Mesodermal cell (in vitro differentiated cells): ENCODE measurements around the gene CNPY2.
"Not testable (repeated sequence)": the region's sequence is repeated elsewhere in the genome, so short reads cannot be mapped to it uniquely, and the experiment has no call there.

Experiments used
- H3K27ac ChIP-seq: 2 replicates; pipeline ENCODE4 v1.7.0; 2013; ENCODE audit warnings: mild to moderate bottlenecking, low read depth, low read length, moderate library complexity; ENCODE audit not compliant: severe bottlenecking
- H3K36me3 ChIP-seq: 2 replicates; pipeline ENCODE4 v1.7.1; 2013; ENCODE audit warnings: mild to moderate bottlenecking, low read length, moderate library complexity; ENCODE audit not compliant: control insufficient read depth, insufficient read depth
- H3K4me1 ChIP-seq: one replicate; pipeline ENCODE4 v1.7.1; 2013; ENCODE audit warnings: mild to moderate bottlenecking, low read length; ENCODE audit not compliant: insufficient read depth, control insufficient read depth, poor library complexity, severe bottlenecking
- H3K4me3 ChIP-seq: 2 replicates; pipeline ENCODE4 v1.7.0; 2013; ENCODE audit warnings: low read length, control low read depth, mild to moderate bottlenecking; ENCODE audit not compliant: insufficient read depth, poor library complexity, severe bottlenecking; ENCODE audit errors: extremely low read depth
- H3K9me3 ChIP-seq: 2 replicates; pipeline ENCODE4 v1.7.1; 2013; ENCODE audit warnings: mild to moderate bottlenecking, low read length, moderate library complexity; ENCODE audit not compliant: control insufficient read depth
- WGBS, 2 experiments: methylation state at CpG; one replicate each; pipeline ENCODE4 v1.1.5; 2013; ENCODE audit warnings: missing lambda C conversion rate in 2 of 2; ENCODE audit not compliant: insufficient coverage in 2 of 2; 5-methylcytosine and 5-hydroxymethylcytosine counted together

Gene CNPY2

DNA sequence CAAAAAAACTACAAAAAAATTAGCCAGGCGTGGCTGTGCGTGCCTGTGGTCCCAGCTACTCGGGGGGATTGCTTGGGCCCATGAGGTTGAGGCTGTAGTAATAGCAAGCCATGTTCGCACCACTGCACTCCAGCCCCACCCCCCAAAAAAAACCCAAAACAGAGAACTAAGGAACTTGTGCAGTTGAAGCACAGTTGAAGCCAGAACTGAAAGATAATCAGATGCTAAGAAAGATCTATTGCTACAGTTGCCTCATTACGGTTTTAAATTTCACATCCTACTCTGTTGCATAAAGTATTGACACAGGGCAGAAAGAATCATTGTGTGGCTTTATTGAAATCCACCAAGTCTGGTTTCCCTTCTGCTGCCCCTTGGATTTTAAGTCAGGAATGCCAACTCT lies 19.5 kb downstream of the CNPY2 start:
- no peak overlapping the region for H3K4me3 ChIP-seq
- H3K9me3 ChIP-seq: no peaks in the 10 kb centered on the region
- 80 to 100% methylated on average over 1 to 3 of the region's 5 CpGs for WGBS, 2 experiments
- no peak overlapping the region for H3K27ac ChIP-seq
- H3K4me1 ChIP-seq: peaks cover 6% of the 10 kb centered on the region
- H3K36me3 ChIP-seq: peaks cover 51% of the 10 kb centered on the region

- no peaks in the 10 kb centered on the region for H3K9me3 ChIP-seq
- H3K4me3 ChIP-seq: no peak overlapping the region
- H3K4me1 ChIP-seq: peaks cover 5% of the 10 kb centered on the region
- no peak overlapping the region for H3K27ac ChIP-seq
- H3K36me3 ChIP-seq: peaks cover 74% of the 10 kb centered on the region
- 94% methylated on average over 5 of the region's 5 CpGs for WGBS, 2 experiments
Observed at GRCh38 chr12:56293795-56294194, 22.0 kb downstream of the CNPY2 start.

DNA sequence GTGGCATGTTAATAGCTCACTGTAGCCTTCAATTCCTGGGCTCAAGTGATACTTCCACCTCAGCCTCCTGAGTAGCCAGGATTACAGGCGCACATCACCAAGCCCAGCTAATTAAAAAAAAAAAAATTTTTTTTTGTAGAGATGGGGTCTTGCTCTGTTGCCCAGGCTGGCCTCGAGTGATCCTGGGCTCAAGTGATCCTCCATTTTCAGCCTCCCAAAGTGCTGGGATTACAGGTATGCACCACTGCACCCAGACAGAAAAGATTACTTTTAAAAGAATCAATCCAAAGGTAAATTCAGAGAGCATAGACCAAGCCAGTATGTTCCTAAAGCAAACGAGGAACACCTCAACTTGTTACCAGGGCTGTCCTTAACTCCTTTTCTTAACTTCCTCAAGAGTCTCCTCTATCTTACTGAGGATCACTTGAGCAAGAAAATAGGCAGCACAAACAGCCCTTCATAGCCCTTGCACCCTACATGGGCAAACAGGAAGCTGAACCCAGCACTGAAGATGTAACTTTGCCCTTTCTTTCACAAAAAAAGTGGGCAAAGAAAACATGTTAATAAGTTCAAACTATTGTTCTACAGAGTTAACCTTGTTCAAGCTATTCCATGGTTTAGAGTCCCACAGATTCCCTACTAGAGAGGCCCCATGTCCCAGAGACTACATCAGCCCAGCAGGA lies 26.9 kb downstream of the CNPY2 start:
- Histone ChIP-seq H3K27ac (no peak overlapping the region), H3K4me3 (no peak overlapping the region), H3K9me3 (no peaks in the 10 kb centered on the region), H3K36me3 (peaks cover 71% of the 10 kb centered on the region), H3K4me1 (no peaks in the 10 kb centered on the region)
- 89 to 100% methylated on average over 1 to 2 of the region's 3 CpGs for WGBS, 2 experiments

GRCh38 chr12:56286044-56286830 lies 29.6 kb downstream of the CNPY2 start:
- no peak overlapping the region for H3K27ac ChIP-seq
- H3K9me3 ChIP-seq: no peaks in the 10 kb centered on the region
- peaks cover 84% of the 10 kb centered on the region for H3K36me3 ChIP-seq
- H3K4me3 ChIP-seq: no peak overlapping the region
- H3K4me1 ChIP-seq: no peaks in the 10 kb centered on the region
- WGBS, 2 experiments: 90 to 93% methylated on average over 2 to 3 of the region's 4 CpGs

DNA sequence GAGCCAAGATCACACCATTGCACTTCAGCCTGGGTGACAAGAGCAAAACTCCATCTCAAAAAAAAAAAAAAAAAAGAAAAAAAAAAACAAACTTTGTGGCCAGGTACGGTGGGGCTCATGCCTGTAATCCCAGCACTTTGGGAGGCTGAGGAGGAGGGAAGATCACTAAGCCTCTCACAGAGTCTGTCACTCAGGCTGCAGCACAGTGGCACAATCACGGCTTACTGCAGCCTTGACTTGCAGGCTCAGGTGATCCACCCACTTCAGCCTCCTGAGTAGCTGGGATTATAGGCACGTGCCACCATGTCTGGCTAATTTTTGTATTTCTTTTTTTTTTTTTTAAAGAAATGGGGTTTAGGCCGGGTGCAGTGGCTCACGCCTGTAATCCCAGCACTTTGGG lies 31.5 kb downstream of the CNPY2 start:
- WGBS, 2 experiments: 88 to 92% methylated on average over 4 of the region's 5 CpGs
- peaks cover 85% of the 10 kb centered on the region for H3K36me3 ChIP-seq

DNA sequence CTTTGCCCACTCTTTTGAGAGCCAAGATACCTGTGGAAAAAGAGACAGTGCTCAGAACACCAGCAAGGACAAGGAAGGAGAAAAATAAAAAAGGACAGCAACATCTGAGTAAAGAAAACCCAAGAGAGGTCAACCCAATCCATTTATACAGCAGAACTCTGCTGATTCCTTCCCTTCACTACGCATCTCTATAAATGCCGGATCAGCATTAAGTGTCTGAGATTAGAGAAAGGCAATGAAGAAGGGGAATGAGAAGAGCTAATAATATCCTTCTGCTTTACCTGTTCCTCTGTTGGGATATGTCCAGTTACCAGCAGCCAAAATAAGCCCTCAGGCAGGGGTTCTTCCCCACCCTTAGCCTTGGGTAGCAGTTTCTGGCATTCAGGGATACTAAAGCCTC lies 33.2 kb downstream of the CNPY2 start:
- Histone ChIP-seq H3K27ac (no peak overlapping the region), H3K36me3 (peaks cover 91% of the 10 kb centered on the region), H3K4me1 (no peaks in the 10 kb centered on the region), H3K4me3 (no peak overlapping the region), H3K9me3 (no peaks in the 10 kb centered on the region)
- WGBS, 2 experiments: no CpG with 5 or more reads among the region's 2 CpGs

More for the DNA sequence above, 31.5 kb downstream of the CNPY2 start:
- H3K4me1 ChIP-seq, H3K4me3 ChIP-seq, H3K27ac ChIP-seq, H3K9me3 ChIP-seq: not testable (repeated sequence)

DNA sequence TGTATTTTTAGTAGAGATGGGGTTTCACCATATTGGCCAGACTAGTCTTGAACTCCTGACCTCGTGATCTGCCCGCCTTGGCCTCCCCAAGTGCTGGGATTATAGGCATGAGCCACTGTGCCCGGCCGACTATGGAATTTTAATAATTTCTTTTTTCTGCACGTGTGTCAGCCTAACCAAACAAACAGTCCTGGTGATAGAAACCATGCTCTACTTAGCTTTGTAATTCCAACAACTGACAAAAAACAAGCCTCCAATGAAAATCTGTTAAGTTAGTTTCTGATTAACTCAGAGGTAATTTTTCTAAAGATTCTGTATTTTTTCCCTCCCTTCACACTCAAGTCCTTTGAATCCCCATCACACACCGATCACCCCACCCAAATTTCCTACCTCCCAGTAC lies 33.8 kb downstream of the CNPY2 start:
- no peak overlapping the region for H3K27ac ChIP-seq
- 94 to 100% methylated on average over 2 to 5 of the region's 6 CpGs for WGBS, 2 experiments
- no peak overlapping the region for H3K4me3 ChIP-seq
- no peaks in the 10 kb centered on the region for H3K9me3 ChIP-seq
- H3K36me3 ChIP-seq: peaks cover 94% of the 10 kb centered on the region
- no peaks in the 10 kb centered on the region for H3K4me1 ChIP-seq

DNA sequence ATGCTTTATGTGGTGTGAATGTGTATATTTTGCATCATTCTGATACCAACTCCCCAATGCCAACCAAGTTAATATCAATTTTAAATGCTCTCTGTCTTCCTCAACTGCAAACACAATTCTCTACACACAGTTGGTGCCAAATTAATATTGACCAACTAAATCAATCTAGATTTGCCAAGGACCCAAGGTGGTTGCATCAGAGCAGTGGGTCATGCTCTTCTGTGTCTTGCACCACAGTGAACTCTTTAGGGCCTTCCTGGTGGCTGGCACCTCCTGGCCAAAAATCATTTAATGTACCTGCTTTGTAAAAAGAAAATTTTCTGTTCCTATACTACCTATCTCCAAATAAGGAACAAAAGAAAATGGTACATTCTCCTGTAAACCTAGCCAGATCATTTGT lies 34.9 kb downstream of the CNPY2 start:
- no peak overlapping the region for H3K27ac ChIP-seq
- no peaks in the 10 kb centered on the region for H3K4me1 ChIP-seq
- peaks cover 87% of the 10 kb centered on the region for H3K36me3 ChIP-seq
- no peaks in the 10 kb centered on the region for H3K9me3 ChIP-seq
- no peak overlapping the region for H3K4me3 ChIP-seq

- no peak overlapping the region for H3K4me3 ChIP-seq
- WGBS, 2 experiments: 100% methylated on average over 1 to 2 of the region's 3 CpGs
- no peak overlapping the region for H3K27ac ChIP-seq
- peaks cover 91% of the 10 kb centered on the region for H3K36me3 ChIP-seq
- no peaks in the 10 kb centered on the region for H3K9me3 ChIP-seq
- no peaks in the 10 kb centered on the region for H3K4me1 ChIP-seq
Observed at GRCh38 chr12:56278905-56279304, 36.9 kb downstream of the CNPY2 start.

DNA sequence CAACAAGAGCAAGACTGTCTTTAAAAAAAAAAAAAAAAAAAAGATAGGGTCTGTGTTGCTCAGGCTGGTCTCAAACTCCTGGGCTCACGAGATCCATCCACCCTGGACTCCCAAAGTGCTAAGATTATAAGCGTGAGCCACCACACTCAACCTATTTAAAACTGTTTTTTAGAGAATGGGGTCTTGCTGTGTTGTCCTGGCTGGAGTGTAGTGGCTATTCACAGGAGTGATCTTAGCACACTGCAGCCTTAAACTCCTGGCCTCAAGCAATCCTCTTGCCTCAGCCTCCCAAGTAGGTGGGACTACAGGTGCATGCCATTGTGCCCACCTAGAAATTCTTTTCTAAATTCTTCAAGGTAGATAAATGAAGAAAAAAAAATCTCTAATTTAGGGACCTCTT lies 41.5 kb downstream of the CNPY2 start:
- no CpG with 5 or more reads among the region's 2 CpGs for WGBS, 2 experiments

GRCh38 chr12:56272468-56272867 lies 43.3 kb downstream of the CNPY2 start:
- not testable (repeated sequence) for H3K4me3 ChIP-seq, H3K4me1 ChIP-seq, H3K27ac ChIP-seq, H3K9me3 ChIP-seq
- WGBS, 2 experiments: 100% methylated on average over 1 of the region's 2 CpGs; no CpG with 5 or more reads in 1 of the 2 experiments
- peaks cover 71% of the 10 kb centered on the region for H3K36me3 ChIP-seq

More for the DNA sequence above, 41.5 kb downstream of the CNPY2 start:
- Histone ChIP-seq H3K4me3 (no peak overlapping the region), H3K4me1 (no peaks in the 10 kb centered on the region), H3K9me3 (no peaks in the 10 kb centered on the region), H3K36me3 (peaks cover 84% of the 10 kb centered on the region), H3K27ac (no peak overlapping the region)
